HUES48 (cell line): ENCODE measurements around the gene AOAH.

Source experiments
- H3K27ac ChIP-seq: one replicate; pipeline ENCODE4 v1.7.0; 2013; ENCODE audit warnings: low read depth, low read length, inconsistent platforms
- H3K27me3 ChIP-seq: 2 replicates; pipeline ENCODE4 v1.6.1; 2013; ENCODE audit warnings: mild to moderate bottlenecking, low read length; ENCODE audit not compliant: control insufficient read depth, insufficient read depth
- H3K36me3 ChIP-seq: 2 replicates; pipeline ENCODE4 v1.6.1; 2013; ENCODE audit warnings: low read length; ENCODE audit not compliant: control insufficient read depth, insufficient read depth
- H3K4me1 ChIP-seq: 2 replicates; pipeline ENCODE4 v1.6.1; 2013; ENCODE audit warnings: mild to moderate bottlenecking, low read length; ENCODE audit not compliant: control insufficient read depth, insufficient read depth
- H3K4me3 ChIP-seq: 2 replicates; pipeline ENCODE4 v1.5.1; 2013; ENCODE audit warnings: mild to moderate bottlenecking, low read depth, low read length
- H3K9ac ChIP-seq: 2 replicates; pipeline ENCODE4 v1.6.1; 2013; ENCODE audit warnings: mild to moderate bottlenecking, low read depth, low read length, moderate library complexity
- H3K9me3 ChIP-seq: 2 replicates; pipeline ENCODE4 v1.6.1; 2013; ENCODE audit warnings: low read length; ENCODE audit not compliant: control insufficient read depth, insufficient read depth

Gene AOAH

DNA sequence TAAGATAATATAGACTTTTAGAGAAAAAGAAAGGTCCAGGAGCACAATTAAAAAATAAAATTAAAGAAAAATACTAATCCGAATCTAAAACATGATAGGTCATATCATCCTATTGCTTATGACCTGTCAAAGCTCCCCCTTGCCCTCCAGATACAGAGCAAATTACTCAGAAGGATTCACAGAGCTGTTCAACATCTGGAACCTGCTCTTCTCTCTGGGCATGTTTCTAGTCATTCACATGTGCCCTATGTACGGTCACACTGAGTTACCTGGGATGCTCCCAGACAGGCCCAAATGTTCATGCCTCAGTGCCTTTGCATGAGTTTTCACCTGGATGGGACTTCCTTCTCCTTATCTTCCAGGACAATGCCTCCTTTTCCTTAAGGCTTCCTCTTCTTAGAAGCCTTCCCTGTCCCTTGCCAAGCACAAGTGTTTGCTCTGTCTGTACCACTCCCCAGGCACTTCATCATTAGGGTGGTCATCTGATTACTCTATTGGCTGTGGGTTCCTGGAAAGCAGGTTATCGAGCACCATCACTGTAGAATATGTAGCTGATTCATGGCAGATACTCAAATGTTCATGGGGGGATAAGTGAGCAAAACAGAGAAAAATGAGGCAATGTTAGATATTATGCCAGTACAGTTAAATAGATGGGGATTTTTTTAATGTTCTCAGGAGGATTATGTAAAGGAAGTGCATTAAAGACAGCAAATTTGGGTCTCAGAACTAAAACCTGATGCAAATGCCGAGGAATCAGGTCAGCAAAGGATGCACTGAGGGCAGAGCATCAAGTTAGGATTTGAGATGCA is 12.0 kb upstream of the AOAH start:
- Histone ChIP-seq H3K36me3 (no peaks in the 10 kb centered on the region), H3K27me3 (no peaks in the 10 kb centered on the region), H3K9me3 (no peaks in the 10 kb centered on the region), H3K4me3 (no peak overlapping the region), H3K27ac (no peak overlapping the region), H3K4me1 (peaks cover 5% of the 10 kb centered on the region; the same call in 1 of the 2 replicates), H3K9ac (no peak overlapping the region)

DNA sequence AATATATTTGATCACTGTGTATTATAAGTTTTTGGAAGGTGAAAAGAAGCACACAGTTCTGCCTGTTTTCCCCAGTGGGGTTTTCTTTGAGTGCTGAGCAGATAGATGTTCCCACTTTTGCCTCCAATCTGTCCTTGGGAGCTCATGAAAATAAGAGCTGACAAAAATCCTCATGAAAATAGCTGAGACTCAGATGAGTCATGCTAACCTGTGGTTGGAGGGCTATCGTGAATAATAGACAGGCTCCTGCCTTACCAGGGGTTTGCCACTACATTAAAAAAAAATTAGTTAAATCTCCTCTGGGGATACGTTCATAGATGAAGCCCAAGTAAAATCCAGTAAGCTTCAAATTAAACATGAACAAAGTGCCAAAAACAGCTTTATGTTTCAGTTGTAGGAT is 10.9 kb upstream of the AOAH start:
- Histone ChIP-seq H3K27ac (no peak overlapping the region), H3K4me3 (no peak overlapping the region), H3K9ac (no peak overlapping the region), H3K9me3 (no peaks in the 10 kb centered on the region), H3K4me1 (peaks cover 5% of the 10 kb centered on the region; the same call in 1 of the 2 replicates), H3K36me3 (no peaks in the 10 kb centered on the region), H3K27me3 (no peaks in the 10 kb centered on the region)

DNA sequence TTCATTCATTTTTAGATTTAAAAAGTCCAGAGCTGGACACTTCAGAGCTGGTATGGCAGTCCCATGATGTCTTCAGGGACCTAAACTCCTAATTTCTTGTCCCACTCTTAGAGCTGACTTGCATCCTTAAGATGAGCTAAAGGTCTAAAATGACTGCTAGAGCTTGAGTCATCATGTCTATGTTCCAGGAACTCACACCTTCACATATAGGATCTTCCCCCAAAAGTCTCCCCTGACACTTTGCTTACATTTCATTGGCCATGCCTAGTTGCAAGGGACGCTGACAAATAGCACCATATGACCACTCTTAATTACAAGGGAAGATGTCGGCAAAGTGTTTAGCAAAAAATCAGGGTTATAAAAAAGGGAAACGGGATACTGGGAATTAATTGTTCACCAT is 10.4 kb upstream of the AOAH start:
- no peak overlapping the region for H3K27ac ChIP-seq
- no peaks in the 10 kb centered on the region for H3K36me3 ChIP-seq
- no peaks in the 10 kb centered on the region for H3K9me3 ChIP-seq
- H3K27me3 ChIP-seq = no peaks in the 10 kb centered on the region
- no peak overlapping the region for H3K9ac ChIP-seq
- no peak overlapping the region for H3K4me3 ChIP-seq
- peaks cover 5% of the 10 kb centered on the region; the same call in 1 of the 2 replicates for H3K4me1 ChIP-seq

DNA sequence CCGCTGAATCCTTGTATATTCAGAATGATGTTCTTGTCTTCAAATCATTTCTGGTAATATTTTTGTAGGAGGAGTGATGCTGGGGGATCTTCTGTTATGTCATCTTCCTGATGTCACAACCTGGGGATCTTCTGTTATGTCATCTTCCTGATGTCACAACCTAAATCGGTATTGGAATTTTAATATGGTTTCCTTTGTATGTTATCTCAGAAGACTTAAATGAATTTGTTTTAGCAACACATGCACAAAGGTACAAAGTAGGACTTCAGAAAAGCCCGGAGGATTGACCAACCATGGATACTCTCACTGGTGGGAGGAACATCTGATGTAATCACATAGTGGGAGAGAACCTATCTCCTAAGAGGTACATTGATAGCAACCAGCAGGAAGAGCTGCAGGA is 9.1 kb upstream of the AOAH start:
- no peaks in the 10 kb centered on the region for H3K27me3 ChIP-seq
- no peak overlapping the region for H3K9ac ChIP-seq
- no peak overlapping the region for H3K4me3 ChIP-seq
- H3K9me3 ChIP-seq = no peaks in the 10 kb centered on the region
- no peaks in the 10 kb centered on the region for H3K4me1 ChIP-seq
- no peaks in the 10 kb centered on the region for H3K36me3 ChIP-seq
- H3K27ac ChIP-seq = no peak overlapping the region

GRCh38 chr7:36732806-36733205 is 8.5 kb upstream of the AOAH start:
- H3K4me1 ChIP-seq = no peaks in the 10 kb centered on the region
- no peak overlapping the region for H3K9ac ChIP-seq
- no peaks in the 10 kb centered on the region for H3K27me3 ChIP-seq
- H3K36me3 ChIP-seq = no peaks in the 10 kb centered on the region
- no peaks in the 10 kb centered on the region for H3K9me3 ChIP-seq
- H3K27ac ChIP-seq = no peak overlapping the region
- H3K4me3 ChIP-seq = no peak overlapping the region

DNA sequence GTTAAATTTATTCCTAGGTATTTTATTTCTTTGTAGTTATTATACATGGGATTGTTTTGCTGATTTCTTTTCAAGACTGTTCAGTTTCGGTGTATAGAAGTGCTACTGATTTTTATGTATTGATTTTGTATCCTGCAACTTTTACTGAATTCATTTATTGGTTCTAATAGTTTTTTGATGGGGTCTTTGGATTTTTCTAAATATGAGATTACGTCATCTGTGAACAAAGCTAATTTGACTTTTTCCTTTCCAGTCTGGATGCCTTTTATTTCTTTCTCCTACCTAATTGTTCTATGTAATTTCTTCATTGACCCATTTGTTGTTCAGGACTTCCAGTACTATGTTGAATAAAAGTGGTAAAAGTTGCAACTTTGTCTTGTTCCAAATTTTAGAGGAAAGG is 5.8 kb upstream of the AOAH start:
- H3K9ac ChIP-seq = no peak overlapping the region
- H3K4me3 ChIP-seq = no peak overlapping the region
- H3K36me3 ChIP-seq = no peaks in the 10 kb centered on the region
- H3K27ac ChIP-seq = no peak overlapping the region
- no peaks in the 10 kb centered on the region for H3K9me3 ChIP-seq
- no peaks in the 10 kb centered on the region for H3K27me3 ChIP-seq
- no peaks in the 10 kb centered on the region for H3K4me1 ChIP-seq

DNA sequence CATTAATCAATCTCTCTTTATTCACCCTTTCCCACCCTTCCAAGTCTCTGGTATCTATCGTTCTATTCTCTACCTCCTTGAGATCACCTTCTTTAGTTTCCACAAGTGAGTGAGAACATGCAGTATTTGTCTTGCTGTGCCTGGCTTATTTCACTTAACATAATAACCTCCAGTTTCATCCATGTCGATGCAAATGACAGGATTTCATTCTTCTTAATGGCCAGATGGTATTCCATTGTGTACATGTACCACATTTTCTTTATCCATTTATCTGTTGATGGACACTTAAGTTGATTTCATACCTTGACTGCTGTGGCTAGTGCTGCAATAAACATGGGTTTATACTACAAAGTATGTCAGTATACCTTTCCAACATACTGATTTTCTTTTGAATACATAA is 3.8 kb upstream of the AOAH start:
- H3K4me1 ChIP-seq = no peaks in the 10 kb centered on the region
- H3K27me3 ChIP-seq = no peaks in the 10 kb centered on the region
- H3K9me3 ChIP-seq = no peaks in the 10 kb centered on the region
- H3K9ac ChIP-seq = no peak overlapping the region
- H3K4me3 ChIP-seq = no peak overlapping the region
- H3K27ac ChIP-seq = no peak overlapping the region
- H3K36me3 ChIP-seq = no peaks in the 10 kb centered on the region

DNA sequence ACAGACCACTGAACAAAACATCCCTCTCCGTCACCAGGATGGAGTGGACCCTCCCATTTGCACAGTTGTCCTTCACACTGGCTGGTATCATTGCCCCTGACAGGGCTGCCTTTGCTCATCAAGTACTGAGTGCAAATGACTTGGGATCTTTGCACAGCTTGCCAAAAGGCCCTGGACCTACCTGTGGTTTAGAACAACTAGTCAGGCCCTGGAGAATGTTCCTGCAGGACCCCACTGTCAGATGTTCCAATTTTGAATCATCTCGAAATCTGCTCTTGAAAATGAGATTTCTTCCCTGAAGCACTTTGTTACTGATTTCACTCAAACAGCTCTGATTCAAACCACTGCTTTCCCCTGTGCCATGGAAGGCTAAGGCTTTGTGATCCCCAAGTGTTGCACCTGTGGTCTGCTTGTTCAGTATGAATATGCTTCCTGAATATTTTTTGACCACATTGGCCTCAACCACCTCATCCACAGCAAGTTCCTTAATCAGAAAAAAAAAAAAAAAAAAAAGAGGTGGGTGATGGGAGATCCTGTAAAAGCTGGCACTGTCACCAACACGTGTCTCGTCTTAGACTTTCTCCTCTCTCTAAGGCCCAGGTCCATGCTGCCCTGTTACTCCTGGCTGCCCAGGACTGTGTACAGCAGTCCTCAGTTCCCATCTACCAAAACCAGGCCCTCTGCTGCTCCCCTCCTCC is 2.7 kb upstream of the AOAH start:
- Histone ChIP-seq H3K27me3 (no peaks in the 10 kb centered on the region), H3K9ac (no peak overlapping the region), H3K4me3 (no peak overlapping the region), H3K27ac (no peak overlapping the region), H3K36me3 (no peaks in the 10 kb centered on the region), H3K9me3 (no peaks in the 10 kb centered on the region), H3K4me1 (no peaks in the 10 kb centered on the region)

DNA sequence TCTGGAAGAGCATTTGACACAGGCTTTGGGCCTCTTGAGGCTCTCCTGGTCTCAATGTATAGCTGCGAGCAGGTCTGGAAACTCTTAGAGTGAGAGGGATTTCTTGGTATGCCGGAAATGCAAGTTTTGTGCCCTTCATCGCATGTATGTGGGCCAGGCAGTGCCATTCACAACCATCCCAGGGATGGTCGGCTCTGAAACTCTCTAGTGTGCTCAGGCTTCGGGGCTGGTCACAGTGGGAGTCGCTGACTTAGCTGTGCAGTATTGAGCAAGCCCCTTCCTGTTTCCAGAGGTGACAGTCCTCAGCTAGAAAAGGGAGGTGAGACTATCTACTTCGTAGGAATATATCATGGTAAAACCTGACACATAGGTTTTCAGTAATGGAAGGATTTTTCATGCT is 2.0 kb upstream of the AOAH start:
- Histone ChIP-seq H3K4me3 (no peak overlapping the region), H3K36me3 (no peaks in the 10 kb centered on the region), H3K27me3 (no peaks in the 10 kb centered on the region), H3K9ac (no peak overlapping the region), H3K4me1 (no peaks in the 10 kb centered on the region), H3K27ac (no peak overlapping the region), H3K9me3 (no peaks in the 10 kb centered on the region)

GRCh38 chr7:36724996-36725395 is 702 bp upstream of the AOAH start:
- no peaks in the 10 kb centered on the region for H3K36me3 ChIP-seq
- H3K9ac ChIP-seq = no peak overlapping the region
- H3K4me3 ChIP-seq = no peak overlapping the region
- H3K9me3 ChIP-seq = no peaks in the 10 kb centered on the region
- H3K27me3 ChIP-seq = no peaks in the 10 kb centered on the region
- H3K4me1 ChIP-seq = no peaks in the 10 kb centered on the region
- H3K27ac ChIP-seq = no peak overlapping the region

- no peaks in the 10 kb centered on the region for H3K4me1 ChIP-seq
- no peaks in the 10 kb centered on the region for H3K27me3 ChIP-seq
- no peaks in the 10 kb centered on the region for H3K9me3 ChIP-seq
- H3K9ac ChIP-seq = no peak overlapping the region
- H3K4me3 ChIP-seq = no peak overlapping the region
- no peaks in the 10 kb centered on the region for H3K36me3 ChIP-seq
- no peak overlapping the region for H3K27ac ChIP-seq
Measured at GRCh38 chr7:36723291-36723690, 1.0 kb downstream of the AOAH start.
